Measurements from ENCODE around the gene IL13RA1. TPM values are rescaled to one million over a fixed set of nuclear protein-coding genes. Genes with fewer than 3 reads are reported as not detected.
A peak's percentile ranks its signal among the peaks of the same experiment; 100 is the strongest.

IL13RA1 gene
- total RNA-seq, 2 donors from 2014 or later = 14.5 to 29.8 TPM

DNA sequence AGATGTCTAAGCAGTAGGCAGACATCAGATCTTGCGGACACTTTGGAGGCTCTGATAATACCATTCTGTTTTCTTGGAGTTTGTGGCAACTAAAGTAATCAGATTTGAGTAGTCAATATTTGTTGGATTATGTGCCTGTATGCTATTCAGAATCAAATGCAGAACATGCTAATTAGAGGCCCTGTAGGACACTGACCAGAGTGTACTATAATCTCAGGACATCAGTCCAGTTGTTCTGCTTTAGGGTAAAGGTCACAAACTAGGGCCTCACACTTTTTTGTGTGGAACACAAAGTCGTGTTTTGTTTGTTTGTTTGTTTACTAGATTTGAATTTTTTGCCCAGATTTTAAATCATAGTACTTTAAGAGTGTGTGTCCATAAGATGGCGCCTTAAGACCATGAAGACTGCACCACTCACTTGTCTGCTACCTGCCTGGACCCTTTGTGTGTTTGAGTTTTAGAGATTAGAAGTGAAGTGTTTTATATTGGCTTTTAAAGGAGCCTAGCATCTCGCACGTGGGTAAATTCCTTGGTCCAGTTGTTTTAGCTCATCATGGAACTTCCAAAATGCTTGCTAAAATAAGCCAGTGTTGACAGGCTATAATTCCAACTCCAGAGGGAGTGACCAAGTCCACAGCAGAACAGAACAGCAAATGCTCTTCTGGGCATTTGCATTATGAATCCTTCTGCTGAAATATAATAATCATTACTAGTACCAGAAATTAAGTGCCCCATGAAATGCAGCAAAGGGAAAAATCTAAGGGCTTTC, 34.7 kb downstream of the IL13RA1 start:
- Histone ChIP-seq H3K4me3 (no peak overlapping the region), H3K36me3 (no peaks in the 10 kb centered on the region), H3K27me3 (no peaks in the 10 kb centered on the region), H3K4me1 (no peaks in the 10 kb centered on the region), H3K27ac (no peak overlapping the region), H3K9me3 (no peaks in the 10 kb centered on the region)
- DNase-seq (ENCODE audit: low spot score) = no peak
- TF ChIP-seq, protein P1, sequence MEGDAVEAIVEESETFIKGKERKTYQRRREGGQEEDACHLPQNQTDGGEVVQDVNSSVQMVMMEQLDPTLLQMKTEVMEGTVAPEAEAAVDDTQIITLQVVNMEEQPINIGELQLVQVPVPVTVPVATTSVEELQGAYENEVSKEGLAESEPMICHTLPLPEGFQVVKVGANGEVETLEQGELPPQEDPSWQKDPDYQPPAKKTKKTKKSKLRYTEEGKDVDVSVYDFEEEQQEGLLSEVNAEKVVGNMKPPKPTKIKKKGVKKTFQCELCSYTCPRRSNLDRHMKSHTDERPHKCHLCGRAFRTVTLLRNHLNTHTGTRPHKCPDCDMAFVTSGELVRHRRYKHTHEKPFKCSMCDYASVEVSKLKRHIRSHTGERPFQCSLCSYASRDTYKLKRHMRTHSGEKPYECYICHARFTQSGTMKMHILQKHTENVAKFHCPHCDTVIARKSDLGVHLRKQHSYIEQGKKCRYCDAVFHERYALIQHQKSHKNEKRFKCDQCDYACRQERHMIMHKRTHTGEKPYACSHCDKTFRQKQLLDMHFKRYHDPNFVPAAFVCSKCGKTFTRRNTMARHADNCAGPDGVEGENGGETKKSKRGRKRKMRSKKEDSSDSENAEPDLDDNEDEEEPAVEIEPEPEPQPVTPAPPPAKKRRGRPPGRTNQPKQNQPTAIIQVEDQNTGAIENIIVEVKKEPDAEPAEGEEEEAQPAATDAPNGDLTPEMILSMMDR (IDR thresholded peaks at IDR 0.05) = peak in 1 of 2 donors; percentile 31

DNA sequence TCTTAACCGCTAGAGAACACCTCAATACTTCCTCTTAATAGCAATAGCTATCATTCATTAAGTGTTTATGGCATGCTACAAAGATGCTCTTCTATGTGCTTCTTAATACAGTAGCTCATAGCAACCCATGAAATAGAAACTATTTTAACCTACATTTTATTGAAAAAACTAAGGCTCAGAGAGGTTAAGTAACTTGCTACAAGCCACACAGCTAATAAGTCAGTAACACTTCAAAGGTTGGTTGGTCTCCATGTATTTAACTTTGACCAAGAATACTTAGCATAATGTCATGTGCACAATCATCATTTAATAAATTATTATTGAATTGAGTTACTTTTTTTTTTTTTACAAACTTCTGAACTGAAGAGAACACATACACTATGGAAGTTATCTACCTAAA, 36.1 kb downstream of the IL13RA1 start:
- TF ChIP-seq, protein P1 (IDR thresholded peaks at IDR 0.05) = no peak
- Histone ChIP-seq H3K9me3 (no peaks in the 10 kb centered on the region), H3K27me3 (no peaks in the 10 kb centered on the region), H3K4me3 (no peak overlapping the region), H3K27ac (no peak overlapping the region), H3K36me3 (no peaks in the 10 kb centered on the region), H3K4me1 (no peaks in the 10 kb centered on the region)
- DNase-seq (ENCODE audit: low spot score) = no peak

DNA sequence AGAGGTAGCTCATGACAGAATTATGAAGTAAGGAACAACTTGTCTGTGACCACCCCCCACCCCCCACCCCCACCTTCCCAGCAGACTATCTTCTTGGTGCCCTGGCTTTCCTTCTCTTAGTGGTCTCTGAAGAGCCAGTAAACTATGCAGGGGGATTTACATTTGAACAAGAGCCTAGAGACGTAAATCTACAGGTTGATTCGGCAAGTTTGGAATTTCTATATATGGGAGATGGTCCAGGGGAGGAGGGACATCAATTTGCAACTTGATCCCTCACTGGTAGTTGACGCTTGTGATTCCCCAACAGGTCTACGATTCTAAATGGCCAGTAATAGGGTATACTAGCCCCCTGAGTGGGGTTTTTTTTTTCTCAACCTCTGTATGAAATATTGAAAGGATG, 36.7 kb downstream of the IL13RA1 start:
- Histone ChIP-seq H3K27me3 (no peaks in the 10 kb centered on the region), H3K36me3 (no peaks in the 10 kb centered on the region), H3K9me3 (no peaks in the 10 kb centered on the region), H3K4me1 (no peaks in the 10 kb centered on the region), H3K4me3 (no peak overlapping the region), H3K27ac (no peak overlapping the region)
- no peak for DNase-seq (ENCODE audit: low spot score)
- TF ChIP-seq, protein P1 (IDR thresholded peaks at IDR 0.05) = no peak

DNA sequence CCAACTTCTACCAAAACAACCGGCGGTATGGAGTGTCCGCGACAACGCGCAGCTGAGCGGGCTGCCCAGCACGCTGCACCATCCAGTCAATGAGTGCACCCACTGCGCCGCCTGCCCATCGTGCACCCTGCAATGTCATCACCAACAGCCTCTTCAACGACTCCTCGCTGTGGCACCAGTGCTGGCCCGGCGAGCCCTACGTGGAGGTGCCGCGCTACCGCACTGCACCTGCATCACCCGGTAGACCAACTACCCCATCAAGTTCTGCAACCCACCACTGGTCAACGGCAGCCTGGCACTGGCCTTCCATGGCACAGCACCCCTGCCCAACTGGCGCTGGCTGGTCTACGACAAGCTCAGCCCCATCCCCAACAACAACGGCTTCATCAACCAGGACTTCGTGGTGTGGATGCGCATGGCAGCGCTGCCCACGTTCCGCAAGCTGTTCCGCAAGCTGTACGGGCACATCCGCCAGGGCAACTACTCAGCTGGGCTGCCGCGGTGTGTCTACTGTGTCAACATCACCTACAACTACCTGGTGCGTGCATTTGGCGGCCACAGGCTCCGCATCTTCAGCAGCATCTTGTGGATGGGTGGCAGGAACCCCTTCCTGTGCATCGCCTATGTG, 42.8 kb downstream of the IL13RA1 start:
- Histone ChIP-seq H3K36me3 (no peaks in the 10 kb centered on the region), H3K4me1 (no peaks in the 10 kb centered on the region), H3K27me3 (no peaks in the 10 kb centered on the region), H3K9me3 (no peaks in the 10 kb centered on the region), H3K4me3 (no peak overlapping the region), H3K27ac (no peak overlapping the region)
- DNase-seq (ENCODE audit: low spot score) = no peak
- TF ChIP-seq, protein P1 (IDR thresholded peaks at IDR 0.05) = no peak

DNA sequence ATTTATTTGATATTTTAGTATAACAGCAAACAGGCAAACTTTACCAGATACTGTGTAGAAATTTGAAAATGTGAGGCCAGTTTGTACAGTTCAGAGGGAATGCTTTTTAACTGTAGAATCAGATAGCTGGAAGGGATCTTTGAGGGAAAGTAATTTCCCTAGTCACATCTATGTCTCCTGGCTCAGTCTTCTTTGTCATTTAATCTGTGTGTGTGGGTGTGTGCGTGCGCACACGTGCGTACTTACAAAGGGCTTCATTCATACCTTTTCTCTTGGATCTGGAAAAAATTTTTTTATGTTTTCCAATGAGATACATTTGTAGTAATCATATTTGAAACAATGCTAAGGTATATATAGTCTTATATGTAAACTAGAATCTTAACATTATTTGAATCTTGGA, 44.6 kb downstream of the IL13RA1 start:
- Histone ChIP-seq H3K4me1 (no peaks in the 10 kb centered on the region), H3K9me3 (no peaks in the 10 kb centered on the region), H3K27me3 (no peaks in the 10 kb centered on the region), H3K27ac (no peak overlapping the region), H3K4me3 (no peak overlapping the region), H3K36me3 (no peaks in the 10 kb centered on the region)
- DNase-seq (ENCODE audit: low spot score) = no peak
- TF ChIP-seq, protein P1 (IDR thresholded peaks at IDR 0.05) = no peak
